HS-5 (cell line): ENCODE measurements around the gene IL12B.
"Not testable (repeated sequence)": the region's sequence is repeated elsewhere in the genome, so short reads cannot be mapped to it uniquely, and the experiment has no call there.

Source experiments
- DNase-seq: peaks from one replicate; pipeline ENCODE4 v3.0.0-alpha.2; 2012; ENCODE audit warnings: low read depth

Gene IL12B

GRCh38 chr5:159290741-159291140 is 39.5 kb downstream of the IL12B start:
- DNase-seq = no peak

DNA sequence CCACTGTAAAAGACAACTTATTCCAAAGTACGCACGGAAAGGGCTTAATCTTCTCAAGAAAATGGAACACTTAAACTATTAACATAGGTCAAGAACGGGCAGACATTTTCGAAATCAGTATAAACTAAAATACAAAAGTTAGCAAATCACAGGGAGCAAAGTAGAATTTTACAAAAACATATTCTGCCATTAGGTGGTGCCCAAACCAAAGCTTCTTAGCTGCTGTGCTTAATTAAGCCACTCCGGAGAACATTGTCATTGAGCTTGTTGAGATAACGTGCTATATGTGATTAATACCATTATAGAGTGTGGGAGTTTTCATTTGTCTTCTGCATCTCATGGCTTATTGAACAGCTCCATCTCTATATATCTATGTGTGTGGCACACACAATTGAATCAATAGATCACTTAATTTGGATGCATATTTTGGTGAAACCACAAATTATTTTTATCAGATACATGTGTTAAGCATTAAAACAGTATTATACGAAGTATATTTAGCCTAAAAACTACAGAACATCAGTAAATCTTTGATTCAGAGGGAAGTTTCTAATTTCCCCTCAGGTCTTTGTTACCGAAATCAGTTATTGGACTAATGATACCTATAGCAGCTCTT is 43.8 kb downstream of the IL12B start:
- DNase-seq = no peak

DNA sequence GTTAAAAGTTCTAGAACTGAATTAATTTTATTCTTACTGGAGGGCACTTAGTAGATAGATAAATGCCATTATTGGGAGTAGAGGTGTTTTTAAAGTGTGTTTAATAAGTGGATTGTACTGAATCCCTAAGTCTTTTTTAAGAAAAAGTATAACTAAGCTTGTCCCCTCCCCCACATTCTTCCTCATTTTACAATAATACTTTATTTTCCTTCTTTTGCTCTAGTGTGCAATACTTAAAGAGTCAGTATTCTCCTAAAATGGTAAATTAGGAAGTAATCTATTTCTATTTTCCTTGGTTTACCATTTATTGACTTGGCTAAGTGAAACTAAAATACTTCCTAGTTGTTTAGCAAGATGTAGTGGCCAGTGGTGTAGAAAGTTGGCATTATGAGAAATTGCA is 55.6 kb downstream of the IL12B start:
- DNase-seq = no peak

DNA sequence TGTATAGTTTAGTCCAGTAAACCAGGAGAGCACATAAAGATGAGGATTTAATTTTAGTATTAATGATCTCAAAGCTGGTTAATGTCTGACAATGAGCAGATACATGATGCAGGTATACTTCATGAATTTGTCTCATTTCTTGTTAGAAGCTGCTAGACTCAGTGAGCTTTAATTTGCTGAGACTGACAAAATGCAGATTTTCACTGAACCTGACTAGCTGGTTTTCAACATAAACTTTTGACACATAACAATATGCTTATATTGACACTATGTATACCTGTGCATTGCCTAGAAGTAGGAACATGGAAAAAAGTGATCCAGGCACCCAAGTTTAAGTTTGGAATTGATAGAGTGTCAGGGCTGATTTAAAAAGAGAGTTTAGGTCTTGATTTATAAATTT is 56.4 kb downstream of the IL12B start:
- DNase-seq = no peak

- DNase-seq = no peak
These were observed 60.6 kb downstream of the IL12B start for GRCh38 chr5:159269723-159270122.

- DNase-seq = not testable (repeated sequence)
These were observed 63.5 kb downstream of the IL12B start for GRCh38 chr5:159266764-159267163.
